H1 (cell line): ENCODE data around the gene GATAD2B. TPM values are rescaled to one million over a fixed set of nuclear protein-coding genes. Genes with fewer than 3 reads are reported as not detected.

Experiments used
- CTCF ChIA-PET: fragments of 300-600 bp; sonication (Branson Sonifier 250); formaldehyde crosslinking; loops from one replicate; lab custom pipeline; 2021; ENCODE audit not compliant: partially characterized antibody; lab: Charles Lee
- POLR2A ChIA-PET: fragments of 300-600 bp; sonication (Branson Sonifier 250); formaldehyde crosslinking; loops from one replicate; lab custom pipeline; 2021; ENCODE audit warnings: inconsistent platforms; ENCODE audit not compliant: partially characterized antibody; lab: Charles Lee
- DNase-seq, 2 experiments: peaks; one replicate each; pipeline versions ENCODE4 v3.0.0 to v3.0.0-alpha.2; 2010 to 2022; ENCODE audit warnings: low spot score in 2 of 2, low read depth in 1 of 2, mixed read lengths in 1 of 2
- FAIRE-seq: peaks from 2 replicates; lab custom pipeline; 2011; peaks lifted over from hg19 to GRCh38; lab: Jason Lieb, UNC
- H2AFZ ChIP-seq: 2 replicates; pipeline ENCODE4 v1.8.1; 2012; ENCODE audit warnings: low read length, inconsistent platforms
- H2AK5ac ChIP-seq: 2 replicates; pipeline ENCODE4 v1.6.1; 2013; ENCODE audit warnings: low read depth, low read length
- H2BK120ac ChIP-seq: replicated peaks from 2 replicates; pipeline ENCODE3; 2013; ENCODE audit warnings: low read depth, low read length, inconsistent platforms
- H2BK12ac ChIP-seq: 2 replicates; pipeline ENCODE4 v1.6.1; 2013; ENCODE audit warnings: low read depth, low read length
- H2BK15ac ChIP-seq: 2 replicates; pipeline ENCODE4 v1.6.1; 2013; ENCODE audit warnings: low read length
- H2BK20ac ChIP-seq: 2 replicates; pipeline ENCODE4 v1.6.1; 2013; ENCODE audit warnings: low read length
- H2BK5ac ChIP-seq: 2 replicates; pipeline ENCODE4 v1.6.1; 2013; ENCODE audit warnings: low read depth, low read length
- H3K14ac ChIP-seq: 2 replicates; pipeline ENCODE4 v1.6.1; 2013; ENCODE audit warnings: inconsistent platforms; ENCODE audit not compliant: insufficient read length
- H3K18ac ChIP-seq: 2 replicates; pipeline ENCODE4 v1.6.1; 2013; ENCODE audit warnings: low read length; ENCODE audit errors: extremely low read depth
- H3K23ac ChIP-seq: 2 replicates; pipeline ENCODE4 v1.6.1; 2013; ENCODE audit warnings: inconsistent platforms; ENCODE audit not compliant: insufficient read length
- H3K23me2 ChIP-seq: 2 replicates; pipeline ENCODE4 v1.6.1; 2013; ENCODE audit warnings: low read depth, low read length
- H3K27ac ChIP-seq: 2 replicates; pipeline ENCODE4 v1.6.1; 2011; ENCODE audit warnings: low read depth, low read length, inconsistent platforms
- H3K27me3 ChIP-seq, 4 experiments: replicated peaks in 1 of 4; 1 replicate in 1 of 4; 2 replicates in 3 of 4; pipeline versions ENCODE4 v1.6.1 to v1.8.1; 2011 to 2013; ENCODE audit warnings: low read length in 3 of 4, mild to moderate bottlenecking in 3 of 4, inconsistent platforms in 2 of 4, mixed read lengths in 2 of 4, moderate library complexity in 1 of 4; ENCODE audit not compliant: control insufficient read depth in 3 of 4, insufficient read depth in 3 of 4; ENCODE audit errors: extremely low read depth in 1 of 4
- H3K36me3 ChIP-seq, 4 experiments: 2 replicates each; pipeline versions ENCODE4 v1.6.1 to v1.8.1; 2011 to 2013; ENCODE audit warnings: mild to moderate bottlenecking in 4 of 4, low read length in 3 of 4, moderate library complexity in 2 of 4, control low read depth in 1 of 4, inconsistent platforms in 1 of 4; ENCODE audit not compliant: insufficient read depth in 4 of 4, control insufficient read depth in 2 of 4
- H3K4ac ChIP-seq: replicated peaks from 2 replicates; pipeline ENCODE3; 2013; ENCODE audit warnings: low read length, low read depth, mixed read lengths, inconsistent platforms; ENCODE audit not compliant: insufficient read length
- H3K4me1 ChIP-seq, 4 experiments: replicated peaks in 1 of 4; 1 replicate in 1 of 4; 2 replicates in 3 of 4; pipeline versions ENCODE4 v1.6.1 to v1.8.1; 2011 to 2013; ENCODE audit warnings: low read length in 3 of 4, inconsistent platforms in 2 of 4, mixed read lengths in 1 of 4; ENCODE audit not compliant: insufficient read depth in 4 of 4, control insufficient read depth in 3 of 4
- H3K4me2 ChIP-seq, 2 experiments: 2 replicates each; pipeline versions ENCODE4 v1.6.1 to v1.8.1; 2011 to 2013; ENCODE audit warnings: low read depth in 2 of 2, low read length in 2 of 2, control low read depth in 1 of 2, inconsistent platforms in 1 of 2, mild to moderate bottlenecking in 1 of 2; ENCODE audit not compliant: insufficient read depth in 1 of 2
- H3K4me3 ChIP-seq, 4 experiments: fragments of 200-600, 300-600 bp in 1 of 4; sonication (generic), shearing (Covaris generic), sonication (Bioruptor Twin) in 1 of 4; 2 replicates each; pipeline versions ENCODE4 v1.5.1 to v1.8.1; 2011 to 2016; ENCODE audit warnings: low read length in 4 of 4, low read depth in 3 of 4, control low read depth in 2 of 4, inconsistent platforms in 2 of 4, mild to moderate bottlenecking in 2 of 4, mixed read lengths in 1 of 4, moderate library complexity in 1 of 4; ENCODE audit not compliant: insufficient read depth in 2 of 4; ENCODE audit errors: extremely low read depth in 1 of 4
- H3K56ac ChIP-seq: replicated peaks from 2 replicates; pipeline ENCODE3; 2013; ENCODE audit warnings: low read depth, mild to moderate bottlenecking, mixed read lengths, low read length, inconsistent platforms; ENCODE audit not compliant: insufficient read length
- H3K79me1 ChIP-seq: 2 replicates; pipeline ENCODE4 v1.6.1; 2013; ENCODE audit warnings: low read depth, low read length, control low read depth
- H3K79me2 ChIP-seq, 2 experiments: 2 replicates each; pipeline versions ENCODE4 v1.6.1 to v1.8.1; 2012 to 2013; ENCODE audit warnings: low read length in 2 of 2, mild to moderate bottlenecking in 2 of 2, inconsistent platforms in 1 of 2; ENCODE audit not compliant: insufficient read depth in 2 of 2, control insufficient read depth in 1 of 2
- H3K9ac ChIP-seq, 4 experiments: replicated peaks in 1 of 4; 1 replicate in 1 of 4; 2 replicates in 3 of 4; pipeline versions ENCODE4 v1.6.1 to v1.8.1; 2011 to 2013; ENCODE audit warnings: low read depth in 3 of 4, low read length in 3 of 4, control low read depth in 2 of 4, mild to moderate bottlenecking in 2 of 4, moderate library complexity in 2 of 4, inconsistent platforms in 1 of 4; ENCODE audit errors: extremely low read depth in 1 of 4
- H3K9me3 ChIP-seq, 2 experiments: 2 replicates each; pipeline versions ENCODE4 v1.6.1 to v1.8.1; 2012 to 2013; ENCODE audit warnings: mild to moderate bottlenecking in 2 of 2, moderate library complexity in 2 of 2, control low read depth in 1 of 2, inconsistent platforms in 1 of 2, low read depth in 1 of 2, low read length in 1 of 2, mixed read lengths in 1 of 2; ENCODE audit not compliant: insufficient read depth in 2 of 2
- H4K20me1 ChIP-seq, 2 experiments: replicated peaks in 1 of 2; 2 replicates each; pipeline versions ENCODE3 to v1.8.1; 2011 to 2013; ENCODE audit warnings: inconsistent platforms in 2 of 2, low read length in 2 of 2, mild to moderate bottlenecking in 1 of 2; ENCODE audit not compliant: insufficient read depth in 2 of 2, control insufficient read depth in 1 of 2
- H4K5ac ChIP-seq: 2 replicates; pipeline ENCODE4 v1.6.1; 2013; ENCODE audit warnings: low read length, low read depth, mixed read lengths, inconsistent platforms; ENCODE audit not compliant: insufficient read length
- H4K8ac ChIP-seq: 2 replicates; pipeline ENCODE4 v1.8.0; 2013; ENCODE audit warnings: mild to moderate bottlenecking, moderate library complexity, low read length, inconsistent platforms; ENCODE audit not compliant: insufficient read depth; ENCODE audit errors: extremely low read depth
- H4K91ac ChIP-seq: replicated peaks from 2 replicates; pipeline ENCODE3; 2013; ENCODE audit warnings: low read length, mixed read lengths, inconsistent platforms; ENCODE audit not compliant: insufficient read length
- NRF1 ChIP-seq: IDR thresholded peaks from 2 replicates; pipeline ENCODE4 v1.6.1; 2011; ENCODE audit warnings: mild to moderate bottlenecking, low read depth, low read length, improper control_type of control experiment
- PHF8 ChIP-seq: fragments of 200-600 bp; sonication (generic); conservative IDR thresholded peaks from 2 replicates; pipeline ENCODE4 v1.7.1; 2012; ENCODE audit warnings: low read depth, mild to moderate bottlenecking, inconsistent platforms, low read length, moderate library complexity
- SUZ12 ChIP-seq: fragments of 200-600 bp; sonication (generic); IDR thresholded peaks from 2 replicates; pipeline ENCODE4 v1.6.1; 2012; ENCODE audit warnings: mild to moderate bottlenecking, inconsistent platforms, low read length, moderate library complexity, mixed read lengths
- WGBS, 2 experiments: shearing (Covaris generic) in 1 of 2; methylation state at CpG; one replicate each; pipeline versions ENCODE4 v1.1.6 to v1.1.7; 2013 to 2015; ENCODE audit warnings: low lambda C conversion rate in 2 of 2, mixed read lengths in 2 of 2, inconsistent platforms in 1 of 2, low coverage in 1 of 2, missing lambda C conversion rate in 1 of 2; ENCODE audit not compliant: insufficient replicate concordance in 2 of 2, insufficient coverage in 1 of 2, insufficient read length in 1 of 2; ENCODE audit errors: extremely low coverage in 1 of 2, missing lambda C conversion rate in 1 of 2; 5-methylcytosine and 5-hydroxymethylcytosine counted together
- polyA plus RNA-seq, 7 experiments: library from polyadenylated mRNA; depleted of rRNA in 3 of 7; stranded (reverse) in 5 of 7; unstranded in 2 of 7; fragments of >200 nt in 5 of 7; fragments of 200-250 nt in 2 of 7; gene quantifications; 1 replicate in 5 of 7; 2 replicates in 1 of 7; 4 replicates in 1 of 7; pipeline versions ENCODE4 v1.2.1 to v1.2.3, GENCODE V29; 2011 to 2013; ENCODE audit warnings: missing spikeins in 2 of 7, mixed read lengths in 2 of 7
- total RNA-seq: library from RNA; stranded (reverse); fragmentation: NEBNext Ultra II Directional; extraction: Animal tissue kit (Norgen Biotek cat#: 25700); gene quantifications from 2 replicates; pipeline ENCODE4 v1.2.1, GENCODE V29; 2021

The GATAD2B gene
- total and polyA plus RNA-seq, 2 of the 8 experiments (the other 6 are each of a cell fraction or from before 2014, with no cell fraction given), result 8.4 to 39.1 TPM

DNA sequence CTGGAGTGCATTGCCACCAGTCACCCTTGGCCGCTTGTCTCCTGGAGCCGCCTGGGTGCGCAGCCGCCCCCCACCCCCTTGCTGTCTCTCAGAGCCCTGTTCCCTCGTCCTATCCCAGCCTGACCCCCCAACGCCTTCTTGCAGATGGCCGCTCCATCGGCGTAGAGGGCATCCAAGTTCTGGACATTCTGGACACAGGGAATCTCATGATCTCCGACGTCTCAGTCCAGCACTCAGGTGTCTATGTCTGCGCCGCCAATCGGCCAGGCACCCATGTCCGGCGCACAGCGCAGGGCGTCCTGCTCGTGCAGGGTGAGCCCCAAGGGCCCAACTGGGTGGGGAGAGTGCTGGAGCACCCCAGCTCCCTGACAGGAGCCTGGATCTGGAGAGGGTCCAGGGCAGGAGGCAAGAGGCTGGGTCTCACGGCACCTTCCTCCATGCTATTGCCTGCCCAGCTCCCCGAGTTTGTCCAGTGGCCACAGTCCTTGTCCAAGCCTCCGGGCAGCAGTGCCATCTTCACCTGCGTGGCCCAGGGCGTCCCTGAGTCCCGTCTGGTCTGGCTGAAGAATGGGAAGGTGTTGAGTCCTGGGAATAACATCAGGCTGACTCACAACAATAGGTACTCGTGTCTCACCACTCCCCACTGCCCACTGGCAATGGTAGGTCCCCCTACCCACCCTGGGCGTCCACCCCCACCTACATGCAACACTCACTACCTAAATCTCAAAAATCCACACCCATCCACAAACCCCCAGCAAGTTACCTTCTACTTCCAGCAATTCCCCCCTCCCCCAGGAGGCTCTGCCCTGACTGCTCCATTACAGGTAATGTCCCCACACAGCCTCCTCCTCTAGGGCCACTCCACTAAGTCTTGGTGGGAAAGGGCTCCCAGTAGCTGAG lies 123.0 kb downstream of the GATAD2B start:
- no peak overlapping the region for H3K56ac ChIP-seq
- POLR2A ChIA-PET, result interaction anchor here (0.8 to 15.1 kb wide), 6 partner anchors 17 to 193 kb away, joined by 3 to 153 read pairs (median 4); partner anchors contain the start of genes JTB, RPS27 and SLC39A1

More for the DNA sequence above, 123.0 kb downstream of the GATAD2B start:
- no peak overlapping the region for H3K14ac ChIP-seq
- no peak overlapping the region for H3K4me3 ChIP-seq
- H4K91ac ChIP-seq, result no peak overlapping the region
- H3K9me3 ChIP-seq, result no peaks in the 10 kb centered on the region
- H2BK120ac ChIP-seq, result no peak overlapping the region
- no peak overlapping the region for H4K5ac ChIP-seq
- H2BK15ac ChIP-seq, result no peak overlapping the region
- no peak overlapping the region for H3K4me2 ChIP-seq
- H4K20me1 ChIP-seq, result peaks cover 0 to 7% of the 10 kb centered on the region in 2 experiments
- DNase-seq, result no peak
- H2AK5ac ChIP-seq, result no peak overlapping the region
- TF ChIP-seq PHF8 (no peak), NRF1 (no peak), SUZ12 (no peak)
- peaks cover 2 to 11% (median 5%) of the 10 kb centered on the region in 4 experiments for H3K4me1 ChIP-seq
- H2AFZ ChIP-seq, result no peak overlapping the region
- no peak overlapping the region for H2BK20ac ChIP-seq
- H3K27ac ChIP-seq, result no peak overlapping the region
- H3K79me1 ChIP-seq, result 0 out of 2 replicates have a peak, but pooled peaks cover 2% of the 10 kb centered on the region
- no peak overlapping the region for H2BK5ac ChIP-seq
- H4K8ac ChIP-seq, result no peak overlapping the region; the same call in 1 of the 2 replicates
- no peak overlapping the region for H3K23ac ChIP-seq
- no peak overlapping the region for H3K4ac ChIP-seq
- WGBS, 2 experiments, result 95% methylated on average over 22 of the region's 27 CpGs; no CpG with 5 or more reads in 1 of the 2 experiments
- no peaks in the 10 kb centered on the region for H3K27me3 ChIP-seq
- H3K79me2 ChIP-seq, result no peaks in the 10 kb centered on the region
- no peaks in the 10 kb centered on the region; a peak in 1 of 8 replicates for H3K36me3 ChIP-seq
- no peaks in the 10 kb centered on the region; the same call in 1 of the 2 replicates for H3K23me2 ChIP-seq
- FAIRE-seq, result no peak
- H3K18ac ChIP-seq, result no peak overlapping the region
- no peak overlapping the region for H3K9ac ChIP-seq
- H2BK12ac ChIP-seq, result no peak overlapping the region
- CTCF ChIA-PET, result interaction anchor here (0.6 to 3.3 kb wide), 5 partner anchors 14 to 187 kb away, joined by 3 to 11 read pairs (median 4); no protein-coding TSS in a partner anchor
